Measurements from ENCODE around the gene PTPA.

DNA sequence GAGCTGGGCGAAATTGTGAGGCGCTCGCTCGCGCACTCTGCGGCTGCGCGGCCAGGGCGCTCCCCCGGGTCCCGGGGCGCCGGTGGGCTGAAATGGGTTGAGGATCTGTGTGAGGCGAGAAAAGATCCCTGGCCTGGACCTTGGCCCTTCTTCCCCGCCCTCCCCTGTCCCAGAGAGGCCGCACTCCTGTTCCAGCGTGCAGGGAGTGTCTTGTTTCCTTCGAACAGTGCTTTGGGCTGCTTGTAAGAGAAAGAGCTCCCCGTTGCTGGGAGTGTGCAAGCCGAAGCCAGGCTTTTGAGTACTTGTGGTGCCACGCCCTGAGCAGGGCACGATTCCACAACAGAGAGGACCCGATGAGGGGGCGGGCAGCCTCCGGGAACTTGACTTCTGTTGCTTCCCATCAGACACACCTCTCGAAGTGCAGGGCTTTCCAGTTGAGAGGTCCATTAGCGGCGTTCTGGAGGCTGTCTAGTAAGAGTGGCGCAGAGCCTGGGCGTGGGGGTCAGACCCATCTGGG is 29.8 kb upstream of the PTPA start:
- TF ChIP-seq POLR2A (IDR thresholded peaks at IDR 0.05), result no peak
- TF ChIP-seq, protein P1, sequence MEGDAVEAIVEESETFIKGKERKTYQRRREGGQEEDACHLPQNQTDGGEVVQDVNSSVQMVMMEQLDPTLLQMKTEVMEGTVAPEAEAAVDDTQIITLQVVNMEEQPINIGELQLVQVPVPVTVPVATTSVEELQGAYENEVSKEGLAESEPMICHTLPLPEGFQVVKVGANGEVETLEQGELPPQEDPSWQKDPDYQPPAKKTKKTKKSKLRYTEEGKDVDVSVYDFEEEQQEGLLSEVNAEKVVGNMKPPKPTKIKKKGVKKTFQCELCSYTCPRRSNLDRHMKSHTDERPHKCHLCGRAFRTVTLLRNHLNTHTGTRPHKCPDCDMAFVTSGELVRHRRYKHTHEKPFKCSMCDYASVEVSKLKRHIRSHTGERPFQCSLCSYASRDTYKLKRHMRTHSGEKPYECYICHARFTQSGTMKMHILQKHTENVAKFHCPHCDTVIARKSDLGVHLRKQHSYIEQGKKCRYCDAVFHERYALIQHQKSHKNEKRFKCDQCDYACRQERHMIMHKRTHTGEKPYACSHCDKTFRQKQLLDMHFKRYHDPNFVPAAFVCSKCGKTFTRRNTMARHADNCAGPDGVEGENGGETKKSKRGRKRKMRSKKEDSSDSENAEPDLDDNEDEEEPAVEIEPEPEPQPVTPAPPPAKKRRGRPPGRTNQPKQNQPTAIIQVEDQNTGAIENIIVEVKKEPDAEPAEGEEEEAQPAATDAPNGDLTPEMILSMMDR (IDR thresholded peaks at IDR 0.05), result no peak
- no peak for TF ChIP-seq POLR2AphosphoS5 (IDR thresholded peaks at IDR 0.05)
- no peak for TF ChIP-seq EP300 (IDR thresholded peaks at IDR 0.05)
